ENCODE results near the gene RCAN1. TPM values are rescaled to one million over a fixed set of nuclear protein-coding genes. Genes with fewer than 3 reads are reported as not detected.

Gene RCAN1
- polyA plus RNA-seq, 3 donors: 5.2 to 17.5 (median 15.1) TPM

- H3K4me3 Mint-ChIP-seq: no peak overlapping the region
- no peaks in the 10 kb centered on the region for H3K36me3 ChIP-seq (replicated peaks in 1 of 2; ENCODE audit: control insufficient read depth in 1 of 2, insufficient read depth in 2 of 2, low read length in 2 of 2)
- 86% methylated on average over 1 of the region's 4 CpGs for WGBS (ENCODE audit: insufficient coverage)
- DNase-seq: no peak
- H3K27ac ChIP-seq (ENCODE audit: low read depth in 1 of 2, low read length in 2 of 2): no peak overlapping the region
- H3K9me3 ChIP-seq (replicated peaks in 1 of 2; ENCODE audit: control insufficient read depth in 1 of 2, insufficient read depth in 1 of 2, low read length in 2 of 2): no peaks in the 10 kb centered on the region
- peaks cover 30 to 36% of the 10 kb centered on the region in 2 donors for H3K4me1 ChIP-seq (ENCODE audit: control insufficient read depth in 1 of 2, insufficient read depth in 2 of 2, low read length in 2 of 2)
- no peak for TF ChIP-seq CTCF (IDR thresholded peaks at IDR 0.05)
- no peaks in the 10 kb centered on the region for H3K27me3 ChIP-seq (ENCODE audit: control insufficient read depth in 2 of 2, insufficient read depth in 2 of 2, low read length in 2 of 2)
- H3K79me2 ChIP-seq (ENCODE audit: insufficient read depth, low read length): no peaks in the 10 kb centered on the region
- peaks cover 0 to 2% of the 10 kb centered on the region in 2 donors for H3K36me3 Mint-ChIP-seq
- intact Hi-C loops (cut with micrococcal nuclease): no loop called here
- H2AFZ ChIP-seq (ENCODE audit: insufficient read depth, low read depth, low read length, poor library complexity, severe bottlenecking): no peak overlapping the region
- peaks cover 37% of the 10 kb centered on the region for H3K4me1 Mint-ChIP-seq
- H4K20me1 ChIP-seq (ENCODE audit: insufficient read depth, low read length): no peaks in the 10 kb centered on the region
- no peak overlapping the region for H3K4me3 ChIP-seq (replicated peaks in 1 of 3; ENCODE audit: low read depth in 2 of 3, low read length in 3 of 3)
- peak overlapping the region in 1 of 7 donors; percentile 30 for H3K27ac Mint-ChIP-seq
- H3K27me3 Mint-ChIP-seq (ENCODE audit: low read depth in 3 of 3): peaks cover 0 to 5% (median 2%) of the 10 kb centered on the region in 3 donors
- no peak overlapping the region for H3K9ac ChIP-seq (ENCODE audit: insufficient read depth, low read length, poor library complexity, severe bottlenecking)
- no peaks in the 10 kb centered on the region for H3K9me3 Mint-ChIP-seq
- H3K4me2 ChIP-seq (replicated peaks; ENCODE audit: extremely low read depth, low read length, poor library complexity, severe bottlenecking): no peak overlapping the region
These were observed 6.8 kb upstream of the RCAN1 start for GRCh38 chr21:34621434-34622350.

GRCh38 chr21:34619841-34620665, 5.1 kb upstream of the RCAN1 start:
- H3K9me3 ChIP-seq (replicated peaks in 1 of 2; ENCODE audit: control insufficient read depth in 1 of 2, insufficient read depth in 1 of 2, low read length in 2 of 2): no peaks in the 10 kb centered on the region
- intact Hi-C loops (cut with micrococcal nuclease): loop anchor here (5.0 to 10.0 kb wide), 2 partner anchors 703 to 705 kb away; partner anchors contain the start of gene ATP5PO (in 2 of the 2)
- no peak overlapping the region for H3K4me2 ChIP-seq (replicated peaks; ENCODE audit: extremely low read depth, low read length, poor library complexity, severe bottlenecking)
- Mint-ChIP-seq H3K27ac (no peak overlapping the region), H3K36me3 (peaks cover 0 to 2% of the 10 kb centered on the region in 2 donors), H3K4me3 (no peak overlapping the region), H3K4me1 (peaks cover 42% of the 10 kb centered on the region), H3K9me3 (no peaks in the 10 kb centered on the region), H3K27me3 (ENCODE audit: low read depth in 3 of 3) (peaks cover 0 to 5% (median 2%) of the 10 kb centered on the region in 3 donors)
- H3K27me3 ChIP-seq (ENCODE audit: control insufficient read depth in 2 of 2, insufficient read depth in 2 of 2, low read length in 2 of 2): no peaks in the 10 kb centered on the region
- no peak for TF ChIP-seq CTCF (IDR thresholded peaks at IDR 0.05)
- H3K36me3 ChIP-seq (replicated peaks in 1 of 2; ENCODE audit: control insufficient read depth in 1 of 2, insufficient read depth in 2 of 2, low read length in 2 of 2): no peaks in the 10 kb centered on the region
- H2AFZ ChIP-seq (ENCODE audit: insufficient read depth, low read depth, low read length, poor library complexity, severe bottlenecking): no peak overlapping the region
- no peaks in the 10 kb centered on the region for H4K20me1 ChIP-seq (ENCODE audit: insufficient read depth, low read length)
- no peak overlapping the region for H3K4me3 ChIP-seq (replicated peaks in 1 of 3; ENCODE audit: low read depth in 2 of 3, low read length in 3 of 3)
- no peak overlapping the region for H3K9ac ChIP-seq (ENCODE audit: insufficient read depth, low read length, poor library complexity, severe bottlenecking)
- DNase-seq: no peak
- no peaks in the 10 kb centered on the region for H3K79me2 ChIP-seq (ENCODE audit: insufficient read depth, low read length)
- H3K27ac ChIP-seq (ENCODE audit: low read depth in 1 of 2, low read length in 2 of 2): no peak overlapping the region
- H3K4me1 ChIP-seq (ENCODE audit: control insufficient read depth in 1 of 2, insufficient read depth in 2 of 2, low read length in 2 of 2): peaks cover 36 to 45% of the 10 kb centered on the region in 2 donors
- 90% methylated on average over 5 of the region's 8 CpGs for WGBS (ENCODE audit: insufficient coverage)
